ENCODE results near the gene LUZP1.
"Not testable (repeated sequence)": the region's sequence is repeated elsewhere in the genome, so short reads cannot be mapped to it uniquely, and the experiment has no call there.

Gene LUZP1

DNA sequence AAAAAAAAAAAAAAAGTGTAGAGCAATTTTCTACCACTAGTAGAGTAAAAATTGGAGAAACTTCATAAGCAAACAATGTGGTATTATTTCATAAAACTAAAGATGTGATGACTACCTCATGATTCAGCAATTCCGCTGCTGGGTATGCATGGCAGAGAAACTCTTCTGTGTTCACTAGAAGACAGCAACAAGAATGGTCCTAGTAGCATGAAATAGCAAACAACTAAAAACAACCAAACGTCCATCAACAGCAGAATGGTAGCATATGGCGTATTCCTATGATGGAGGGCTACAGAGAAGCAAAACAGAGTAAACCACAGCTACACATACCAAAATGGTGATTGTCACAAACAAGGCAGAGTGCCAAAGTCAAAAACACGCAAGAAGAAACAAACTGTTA, 29.7 kb upstream of the LUZP1 start:
- DNase-seq = no peak
- Mint-ChIP-seq H3K36me3 (ENCODE audit: low read depth) (no peaks in the 10 kb centered on the region), H3K4me3 (no peak overlapping the region), H3K27ac (no peak overlapping the region), H3K4me1 (ENCODE audit: low read depth) (peaks cover 4% of the 10 kb centered on the region), H3K9me3 (no peaks in the 10 kb centered on the region), H3K27me3 (peaks cover 3% of the 10 kb centered on the region)

DNA sequence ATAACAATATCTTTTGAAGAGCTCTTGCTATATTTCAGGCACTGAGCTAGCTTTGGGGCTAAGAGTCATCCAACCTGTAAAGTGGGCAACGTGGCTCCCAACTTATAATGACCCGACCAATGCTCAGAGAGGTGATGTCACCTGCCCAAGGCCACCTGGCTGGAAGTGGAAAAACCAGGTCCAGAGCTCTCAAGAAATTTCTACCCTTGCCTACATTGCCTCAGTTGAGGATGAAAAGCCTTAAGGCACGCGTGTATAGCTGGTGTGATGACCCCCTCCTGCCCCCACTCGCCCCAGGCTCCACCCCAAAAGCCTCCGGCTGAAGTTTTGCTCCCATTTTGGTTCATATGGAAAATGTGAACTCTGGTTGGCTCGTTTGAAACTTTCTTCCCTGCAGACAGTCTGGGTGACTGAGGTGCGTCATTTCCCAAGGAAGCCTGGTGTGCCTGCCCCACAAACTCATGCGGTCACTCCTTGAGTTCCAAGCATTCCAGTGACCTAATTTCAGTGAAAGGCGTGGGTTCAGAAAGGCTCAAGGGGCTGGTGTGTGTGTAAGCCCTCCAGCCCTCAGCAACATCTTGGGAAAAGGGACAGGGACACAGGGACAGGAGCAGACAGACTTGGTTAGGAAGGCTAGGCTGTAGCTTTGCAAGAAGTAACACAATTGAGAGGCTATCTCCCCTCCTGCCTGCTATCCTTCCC, 28.1 kb upstream of the LUZP1 start:
- Mint-ChIP-seq H3K9me3 (no peaks in the 10 kb centered on the region), H3K27ac (no peak overlapping the region), H3K4me3 (no peak overlapping the region), H3K36me3 (ENCODE audit: low read depth) (no peaks in the 10 kb centered on the region), H3K4me1 (ENCODE audit: low read depth) (peaks cover 1% of the 10 kb centered on the region), H3K27me3 (peaks cover 8% of the 10 kb centered on the region)
- DNase-seq = no peak

DNA sequence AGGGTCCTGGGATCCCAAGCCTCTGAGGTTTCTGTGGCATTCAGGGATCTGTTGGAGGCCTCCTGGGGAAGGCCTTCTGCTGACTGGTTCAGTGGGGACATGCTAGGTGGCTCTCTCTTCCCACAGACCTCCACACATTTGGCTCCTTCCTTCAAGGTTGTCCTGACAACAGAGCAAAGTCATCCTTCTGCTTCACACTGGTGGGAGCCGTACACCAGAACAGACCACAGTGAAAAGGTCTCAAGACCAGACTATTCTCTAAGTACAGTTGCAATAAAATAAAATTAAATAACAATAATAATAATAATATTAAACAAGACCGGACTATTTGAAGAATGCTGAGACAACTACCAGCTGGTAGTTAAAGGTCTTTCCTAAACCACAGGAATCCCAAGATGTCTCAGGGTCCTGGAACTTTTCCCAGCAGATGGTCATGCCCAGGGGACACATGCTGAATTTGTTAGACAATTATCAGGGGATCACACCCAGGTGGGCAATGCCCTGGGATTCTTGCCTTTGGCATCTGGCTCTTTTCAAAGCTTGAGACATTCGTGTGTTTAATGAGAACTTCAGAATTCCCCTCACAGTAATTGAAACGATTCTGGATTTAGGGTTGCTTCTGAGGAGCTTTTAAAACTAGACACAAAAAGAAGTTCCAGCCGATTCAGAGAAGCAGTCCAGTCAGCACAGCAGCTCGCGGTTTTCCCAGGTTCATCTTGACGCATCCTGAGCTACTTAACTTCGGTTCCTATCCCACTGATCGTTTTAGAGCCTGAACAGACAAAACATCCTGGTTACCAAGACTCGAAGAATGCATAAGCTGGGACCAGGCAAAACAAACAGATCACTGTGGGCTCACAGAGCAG, 25.7 kb upstream of the LUZP1 start:
- H3K4me3 Mint-ChIP-seq = no peak overlapping the region
- no peak overlapping the region for H3K27ac Mint-ChIP-seq
- H3K27me3 Mint-ChIP-seq = peaks cover 4% of the 10 kb centered on the region
- H3K4me1 Mint-ChIP-seq (ENCODE audit: low read depth) = peaks cover 1% of the 10 kb centered on the region
- H3K36me3 Mint-ChIP-seq (ENCODE audit: low read depth) = no peaks in the 10 kb centered on the region
- H3K9me3 Mint-ChIP-seq = no peaks in the 10 kb centered on the region
- no peak for DNase-seq

DNA sequence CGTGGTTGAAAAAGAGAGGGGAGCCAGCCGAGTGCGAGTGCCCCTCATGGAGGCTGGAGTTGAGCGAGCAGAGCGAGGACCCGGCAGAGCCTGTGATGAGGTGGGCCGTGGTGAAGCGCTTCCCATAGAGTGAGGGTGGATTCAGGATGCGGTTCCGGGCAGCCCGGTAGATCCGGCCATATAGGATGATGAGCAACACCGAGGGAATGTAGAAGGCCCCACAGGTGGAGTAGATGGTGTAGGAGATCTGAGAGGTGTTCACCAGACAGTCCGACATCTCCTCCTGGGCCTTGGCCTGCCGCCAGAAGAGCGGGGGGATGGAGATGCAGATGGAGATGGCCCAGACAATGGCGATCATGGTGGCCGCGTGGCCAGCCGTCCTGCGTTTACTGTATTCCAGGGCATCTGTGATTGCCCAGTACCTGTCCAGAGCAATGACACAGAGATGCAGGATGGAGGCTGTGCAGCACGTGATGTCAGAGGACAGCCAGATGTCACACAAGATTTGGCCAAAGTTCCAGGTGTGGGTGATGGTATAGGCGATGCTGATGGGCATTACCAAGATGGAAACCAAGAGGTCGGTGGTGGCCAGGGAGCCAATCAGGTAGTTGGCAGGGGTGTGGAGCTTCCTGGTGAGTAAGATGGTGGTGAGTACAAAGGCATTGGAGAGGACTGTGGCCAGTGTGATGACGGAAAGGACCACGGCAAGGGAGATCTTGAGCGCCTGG, 24.9 kb upstream of the LUZP1 start:
- H3K27me3 Mint-ChIP-seq = peaks cover 4% of the 10 kb centered on the region
- peaks cover 1% of the 10 kb centered on the region for H3K4me1 Mint-ChIP-seq (ENCODE audit: low read depth)
- no peaks in the 10 kb centered on the region for H3K36me3 Mint-ChIP-seq (ENCODE audit: low read depth)
- no peak overlapping the region for H3K4me3 Mint-ChIP-seq
- no peak overlapping the region for H3K27ac Mint-ChIP-seq
- no peak for DNase-seq
- no peaks in the 10 kb centered on the region for H3K9me3 Mint-ChIP-seq

DNA sequence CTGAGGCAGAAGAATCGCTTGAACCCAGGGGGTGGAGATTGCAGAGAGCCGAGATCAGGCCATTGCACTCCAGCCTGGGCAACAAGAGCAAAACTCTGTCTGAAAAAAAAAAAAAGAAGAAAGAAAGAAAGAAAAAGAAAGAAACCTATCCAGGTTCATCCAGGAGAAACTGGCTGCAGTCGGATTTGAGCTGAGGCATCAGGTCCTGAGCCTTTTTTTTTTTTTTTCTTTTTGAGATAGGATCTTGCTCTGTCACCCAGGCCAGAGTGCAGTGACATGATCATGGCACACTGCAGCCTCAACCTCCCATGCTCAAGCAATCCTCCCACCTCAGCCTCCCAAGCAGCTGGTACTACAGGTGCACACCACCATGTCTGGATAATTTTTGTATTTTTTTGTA, 22.5 kb upstream of the LUZP1 start:
- no peaks in the 10 kb centered on the region for H3K36me3 Mint-ChIP-seq (ENCODE audit: low read depth)
- H3K27ac Mint-ChIP-seq = no peak overlapping the region
- no peaks in the 10 kb centered on the region for H3K9me3 Mint-ChIP-seq
- no peak overlapping the region for H3K4me3 Mint-ChIP-seq
- no peaks in the 10 kb centered on the region for H3K4me1 Mint-ChIP-seq (ENCODE audit: low read depth)
- DNase-seq = no peak
- H3K27me3 Mint-ChIP-seq = peaks cover 4% of the 10 kb centered on the region

DNA sequence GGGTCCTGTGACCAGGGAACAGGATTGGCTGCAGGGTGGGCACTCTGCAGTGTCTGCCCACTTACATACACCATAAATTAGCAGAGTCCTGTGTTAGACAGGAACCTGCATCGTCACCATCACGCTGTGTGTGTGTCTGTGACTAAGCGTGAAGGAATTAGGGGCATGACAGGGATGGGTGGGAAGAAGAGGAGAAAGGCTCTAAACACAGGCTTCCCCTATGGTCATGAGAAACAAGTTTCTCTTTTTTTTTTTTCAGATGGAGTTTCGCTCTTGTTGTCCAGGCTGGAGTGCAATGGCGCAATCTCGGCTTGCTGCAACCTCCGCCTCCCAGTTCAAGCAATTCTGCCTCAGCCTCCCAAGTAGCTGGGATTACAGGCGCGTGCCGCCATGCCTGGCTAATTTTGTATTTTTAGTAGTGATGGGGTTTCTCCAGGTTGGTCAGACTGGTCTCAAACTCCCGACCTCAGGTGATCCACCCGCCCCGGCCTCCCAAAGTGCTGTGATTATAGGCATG, 20.3 kb upstream of the LUZP1 start:
- not testable (repeated sequence) for H3K4me1 Mint-ChIP-seq (ENCODE audit: low read depth); H3K4me3 Mint-ChIP-seq; DNase-seq; H3K36me3 Mint-ChIP-seq (ENCODE audit: low read depth); H3K27me3 Mint-ChIP-seq; H3K27ac Mint-ChIP-seq; H3K9me3 Mint-ChIP-seq

DNA sequence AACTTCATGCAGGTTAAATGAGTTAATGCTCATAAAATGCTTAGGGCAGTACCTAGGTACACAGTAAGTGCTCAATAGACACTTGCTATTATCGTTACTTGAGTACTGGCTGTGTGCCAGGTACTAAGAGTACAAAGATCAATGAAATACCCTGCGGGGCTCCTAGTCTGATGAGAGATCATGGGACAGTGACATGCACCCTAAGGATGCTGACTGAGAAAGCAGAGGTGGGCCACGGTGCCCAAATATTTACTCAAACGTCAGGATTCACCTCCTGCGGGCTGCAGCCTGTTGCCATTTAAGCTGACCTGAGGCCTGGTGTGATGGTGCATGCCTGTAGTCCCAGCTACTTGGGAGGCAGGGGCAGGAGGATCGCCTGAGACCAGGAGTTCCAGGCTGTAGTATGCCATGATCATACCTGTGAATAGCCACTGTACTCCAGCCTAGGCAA, 19.8 kb upstream of the LUZP1 start:
- Mint-ChIP-seq H3K9me3 (no peaks in the 10 kb centered on the region), H3K4me1 (ENCODE audit: low read depth) (peaks cover 9% of the 10 kb centered on the region), H3K36me3 (ENCODE audit: low read depth) (no peaks in the 10 kb centered on the region), H3K27ac (no peak overlapping the region), H3K4me3 (no peak overlapping the region), H3K27me3 (peaks cover 4% of the 10 kb centered on the region)
- DNase-seq = no peak

DNA sequence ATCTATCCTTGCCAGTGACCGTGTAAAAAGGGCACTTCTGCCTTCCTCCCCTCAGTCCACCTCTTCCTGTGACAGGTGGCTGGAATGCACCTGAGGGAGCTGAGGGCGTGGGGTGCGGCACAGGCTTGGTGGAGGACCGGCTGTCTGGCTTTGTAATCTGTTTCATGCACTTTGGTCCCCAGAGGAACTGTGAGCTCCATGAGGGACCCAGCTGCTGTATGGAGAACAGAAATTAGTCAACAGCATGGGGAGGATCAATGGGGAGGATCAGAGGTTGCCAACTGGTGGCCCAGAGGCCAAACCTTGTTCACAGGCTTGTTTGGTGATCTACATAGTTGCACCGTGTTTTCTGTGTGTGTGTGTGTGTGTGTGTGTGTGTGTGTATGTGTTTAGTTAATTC, 19.0 kb upstream of the LUZP1 start:
- no peak overlapping the region for H3K27ac Mint-ChIP-seq
- no peak for DNase-seq
- H3K4me3 Mint-ChIP-seq = no peak overlapping the region
- H3K4me1 Mint-ChIP-seq (ENCODE audit: low read depth) = peaks cover 9% of the 10 kb centered on the region
- peaks cover 4% of the 10 kb centered on the region for H3K27me3 Mint-ChIP-seq
- no peaks in the 10 kb centered on the region for H3K9me3 Mint-ChIP-seq
- no peaks in the 10 kb centered on the region for H3K36me3 Mint-ChIP-seq (ENCODE audit: low read depth)

DNA sequence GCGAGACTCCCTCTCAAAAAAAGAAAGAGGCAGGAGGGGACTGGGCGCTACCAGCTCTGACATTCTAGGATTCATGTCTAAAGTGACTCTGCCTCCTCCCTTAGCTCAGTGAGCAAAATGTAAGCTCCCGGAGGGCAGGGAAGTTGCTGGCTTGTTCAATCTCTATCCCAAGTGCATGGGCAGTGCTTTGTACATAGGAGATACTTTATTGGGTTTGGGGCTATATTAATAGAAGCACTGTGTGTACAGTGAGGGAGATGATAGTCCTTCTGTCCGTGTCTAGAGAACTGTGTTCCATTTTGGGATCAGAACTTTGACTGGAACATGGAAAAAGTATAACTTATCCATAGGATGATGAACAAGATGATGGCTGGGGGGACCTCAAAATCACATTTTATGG, 16.7 kb upstream of the LUZP1 start:
- no peak for DNase-seq
- no peaks in the 10 kb centered on the region for H3K36me3 Mint-ChIP-seq (ENCODE audit: low read depth)
- peaks cover 9% of the 10 kb centered on the region for H3K4me1 Mint-ChIP-seq (ENCODE audit: low read depth)
- H3K27ac Mint-ChIP-seq = no peak overlapping the region
- no peaks in the 10 kb centered on the region for H3K27me3 Mint-ChIP-seq
- no peaks in the 10 kb centered on the region for H3K9me3 Mint-ChIP-seq
- H3K4me3 Mint-ChIP-seq = no peak overlapping the region

DNA sequence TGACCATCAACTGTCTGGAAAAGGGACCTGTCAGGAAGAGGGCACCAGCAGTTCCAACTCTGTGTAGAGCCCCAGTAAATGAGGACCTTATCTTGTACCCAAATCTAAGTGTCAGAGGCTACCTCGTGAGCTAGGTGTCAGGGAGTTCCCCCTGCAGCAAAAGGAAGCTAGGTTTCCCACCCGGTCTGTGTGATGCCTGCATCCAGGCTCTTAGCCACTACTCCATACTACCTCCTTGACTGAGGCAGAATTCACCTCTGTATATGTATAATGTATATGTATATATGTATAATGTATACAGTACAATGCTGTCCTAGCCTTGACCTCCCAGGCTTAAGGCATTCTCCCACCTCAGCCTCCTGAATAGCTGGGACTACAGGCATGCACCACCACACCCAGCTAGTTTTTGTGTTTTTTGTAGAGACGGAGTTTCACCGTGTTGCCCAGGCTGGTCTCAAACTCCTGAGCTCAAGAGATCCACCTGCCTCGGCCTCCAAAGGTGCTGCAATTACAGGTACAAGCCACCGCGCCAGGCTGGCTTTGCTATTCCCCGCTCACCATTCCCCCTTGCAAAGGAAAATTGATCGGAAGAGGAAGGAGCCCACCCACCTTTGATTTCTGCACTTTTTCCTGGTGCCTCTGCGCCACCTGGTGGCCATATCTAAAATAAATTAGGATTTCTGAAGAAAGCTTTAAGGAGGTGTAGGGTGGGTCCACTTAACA, 15.7 kb upstream of the LUZP1 start:
- Mint-ChIP-seq H3K36me3 (ENCODE audit: low read depth) (no peaks in the 10 kb centered on the region), H3K4me3 (peak overlapping the region; percentile 65), H3K27ac (no peak overlapping the region), H3K4me1 (ENCODE audit: low read depth) (peaks cover 9% of the 10 kb centered on the region), H3K9me3 (no peaks in the 10 kb centered on the region), H3K27me3 (peaks cover 4% of the 10 kb centered on the region)
- peak; percentile 63 for DNase-seq

DNA sequence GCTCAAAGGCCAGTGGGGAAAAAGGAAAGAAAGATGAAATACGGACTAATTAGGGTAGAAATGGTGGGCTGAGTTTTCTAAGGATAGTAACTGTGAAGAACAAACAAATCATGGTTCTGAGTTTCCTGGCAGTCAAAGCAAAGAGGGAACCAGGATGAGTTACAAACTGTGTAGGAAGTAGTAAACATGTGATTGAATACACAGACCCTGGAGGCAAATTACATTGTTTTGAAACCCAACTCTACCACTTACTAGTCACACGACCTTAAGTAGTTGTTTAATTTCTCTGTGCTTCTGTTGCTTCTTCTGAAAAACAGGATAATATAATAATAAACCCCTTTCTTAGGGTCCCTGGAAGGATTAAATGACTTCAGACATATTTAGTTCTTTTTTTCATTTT, 11.2 kb upstream of the LUZP1 start:
- Mint-ChIP-seq H3K27me3 (peaks cover 29% of the 10 kb centered on the region), H3K4me3 (no peak overlapping the region), H3K27ac (no peak overlapping the region), H3K36me3 (ENCODE audit: low read depth) (no peaks in the 10 kb centered on the region), H3K9me3 (no peaks in the 10 kb centered on the region), H3K4me1 (ENCODE audit: low read depth) (peaks cover 19% of the 10 kb centered on the region)
- DNase-seq = no peak

DNA sequence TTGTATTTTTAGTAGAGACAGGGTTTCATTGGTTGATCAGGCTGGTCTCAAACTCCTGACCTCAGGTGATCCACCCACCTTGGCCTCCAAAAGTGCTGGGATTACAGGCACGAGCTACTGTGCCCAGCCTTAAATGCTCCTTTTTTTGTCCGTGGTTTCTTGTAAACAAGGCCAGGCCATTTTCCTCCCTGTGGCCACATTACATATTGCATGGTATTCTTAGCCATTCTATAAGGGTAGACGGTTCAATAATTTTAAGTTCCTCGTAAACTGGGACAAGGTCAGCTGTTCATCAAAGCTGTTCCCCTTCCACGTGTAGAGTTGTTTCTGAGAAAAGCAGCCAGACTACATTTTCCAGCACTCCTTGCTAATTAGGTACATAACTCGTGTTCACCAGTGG, 10.3 kb upstream of the LUZP1 start:
- no peak for DNase-seq
- Mint-ChIP-seq H3K9me3 (no peaks in the 10 kb centered on the region), H3K27ac (no peak overlapping the region), H3K4me1 (ENCODE audit: low read depth) (peaks cover 21% of the 10 kb centered on the region), H3K27me3 (peaks cover 29% of the 10 kb centered on the region), H3K36me3 (ENCODE audit: low read depth) (no peaks in the 10 kb centered on the region), H3K4me3 (no peak overlapping the region)

DNA sequence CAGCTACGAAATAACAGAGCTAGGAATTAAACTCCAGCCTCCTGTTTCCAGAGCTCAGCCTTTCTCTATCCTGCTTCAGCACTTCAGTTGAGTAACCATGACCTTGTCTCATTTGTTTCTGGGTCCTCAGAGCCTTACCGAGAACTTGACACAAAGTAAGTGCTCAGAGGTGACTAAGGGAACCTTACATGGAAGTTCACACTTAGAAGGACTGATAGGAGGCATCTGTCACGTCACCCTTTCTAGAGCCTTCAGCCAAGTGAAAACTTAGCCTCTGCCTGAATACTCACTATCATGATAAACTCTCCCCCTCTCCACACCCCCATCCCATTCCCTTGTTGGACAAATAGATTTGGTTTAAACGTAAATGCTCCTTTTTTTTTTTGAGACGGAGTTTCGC, 9.8 kb upstream of the LUZP1 start:
- no peak for DNase-seq
- no peak overlapping the region for H3K27ac Mint-ChIP-seq
- H3K9me3 Mint-ChIP-seq = no peaks in the 10 kb centered on the region
- H3K36me3 Mint-ChIP-seq (ENCODE audit: low read depth) = no peaks in the 10 kb centered on the region
- H3K4me3 Mint-ChIP-seq = peak overlapping the region; percentile 57
- peaks cover 18% of the 10 kb centered on the region for H3K4me1 Mint-ChIP-seq (ENCODE audit: low read depth)
- H3K27me3 Mint-ChIP-seq = peaks cover 29% of the 10 kb centered on the region
